GM12873 (cell line): Measurements from ENCODE around the gene NAA15.

Experiments used
- CTCF ChIP-seq: IDR thresholded peaks from 2 replicates; pipeline ENCODE4 v1.5.1; 2012; ENCODE audit warnings: low read depth, mild to moderate bottlenecking, moderate library complexity, low read length, control low read depth; ENCODE audit not compliant: insufficient read depth; ENCODE audit errors: missing control alignments

The NAA15 gene

GRCh38 chr4:139455126-139455538, 153.8 kb downstream of the NAA15 start:
- no peak for TF ChIP-seq CTCF

- no peak for TF ChIP-seq CTCF
These were observed 156.0 kb downstream of the NAA15 start for GRCh38 chr4:139457318-139457717.

DNA sequence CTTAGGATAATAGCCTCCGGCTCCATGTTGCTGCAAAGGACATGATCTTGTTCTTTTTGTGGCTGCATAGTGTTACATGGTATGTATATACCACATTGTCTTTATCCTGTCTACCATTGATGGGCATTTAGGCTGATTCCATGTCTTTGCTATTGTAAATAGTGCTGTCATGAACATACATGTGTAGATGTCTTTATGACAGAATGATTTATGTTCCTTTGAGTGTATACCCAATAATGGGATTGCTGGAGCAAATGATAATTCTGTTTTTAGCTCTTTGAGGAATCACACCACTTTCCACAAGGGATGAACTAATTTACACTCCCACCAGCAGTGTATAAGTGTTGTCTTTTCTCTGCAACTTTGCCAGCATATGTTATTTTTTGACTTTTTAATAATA, 157.2 kb downstream of the NAA15 start:
- no peak for TF ChIP-seq CTCF

DNA sequence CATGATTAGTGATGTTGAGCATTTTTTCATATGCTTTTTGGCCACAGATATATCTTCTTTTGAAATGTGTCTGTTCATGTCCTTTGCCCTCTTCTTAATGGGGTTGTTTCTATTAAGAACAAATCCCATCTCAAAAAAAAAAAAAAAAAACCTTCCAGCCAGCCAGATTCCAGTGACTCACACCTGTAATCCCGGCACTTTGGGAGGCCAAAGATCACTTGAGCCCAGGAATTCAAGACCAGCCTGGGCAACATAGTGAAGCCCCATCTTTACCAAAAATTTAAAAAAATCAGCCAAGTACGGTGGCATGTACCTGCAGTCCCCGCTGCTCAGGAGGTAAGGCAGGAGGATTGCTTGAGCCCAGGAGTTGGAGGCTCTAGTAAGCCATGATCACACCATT, 157.7 kb downstream of the NAA15 start:
- TF ChIP-seq CTCF, result no peak

DNA sequence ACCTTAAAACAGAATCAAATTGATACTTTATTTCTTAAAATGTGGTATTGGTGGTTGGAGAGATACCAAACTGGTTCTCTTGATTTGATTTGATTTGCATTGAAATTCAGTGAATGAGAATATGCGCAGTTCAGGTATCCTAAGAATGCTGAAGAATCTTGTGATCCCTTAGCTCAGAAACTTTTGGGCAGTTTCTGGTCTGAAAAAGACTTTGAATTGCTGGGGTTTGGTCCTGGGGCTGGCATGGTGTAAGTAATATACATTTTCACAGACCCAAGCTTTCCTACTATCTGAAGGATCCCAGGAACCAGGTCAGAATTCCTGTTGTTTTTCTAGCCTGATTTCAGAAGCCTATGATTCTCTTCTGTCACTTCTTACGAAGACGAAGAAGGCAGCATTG, 159.3 kb downstream of the NAA15 start:
- TF ChIP-seq CTCF, result no peak

GRCh38 chr4:139461022-139461628, 159.8 kb downstream of the NAA15 start:
- TF ChIP-seq CTCF, result no peak

- no peak for TF ChIP-seq CTCF
These were observed 164.6 kb downstream of the NAA15 start for GRCh38 chr4:139465922-139466321.

DNA sequence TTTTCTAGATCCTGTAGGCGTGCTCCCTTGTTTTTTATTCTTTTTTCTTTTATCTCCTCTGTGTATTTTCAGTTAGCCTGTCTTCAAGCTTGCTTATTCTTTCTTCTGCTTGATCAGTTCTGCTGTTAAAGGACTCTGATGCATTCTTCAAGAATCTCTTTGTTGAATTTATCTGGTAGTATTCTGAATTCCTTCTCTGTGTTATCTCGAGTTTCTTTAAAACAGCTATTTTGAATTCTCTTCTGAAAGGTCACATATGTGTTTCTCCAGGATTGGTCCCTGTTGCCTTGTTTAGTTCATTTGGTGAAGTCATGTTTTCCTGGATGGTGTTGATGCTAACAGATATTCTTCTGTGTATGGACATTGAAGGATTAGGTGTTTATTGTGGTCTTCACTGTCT, 167.9 kb downstream of the NAA15 start:
- TF ChIP-seq CTCF, result no peak
